ENCODE results near the gene CERS1.

Gene CERS1

GRCh38 chr19:18855647-18856384 lies 40.1 kb downstream of the CERS1 start:
- DNase-seq = no peak

- DNase-seq = no peak
Observed at GRCh38 chr19:18854982-18855381, 41.0 kb downstream of the CERS1 start.

- DNase-seq = no peak
Observed at GRCh38 chr19:18853755-18854427, 42.1 kb downstream of the CERS1 start.

GRCh38 chr19:18852648-18853047 lies 43.3 kb downstream of the CERS1 start:
- no peak for DNase-seq

GRCh38 chr19:18851673-18852325 lies 44.2 kb downstream of the CERS1 start:
- no peak for DNase-seq

GRCh38 chr19:18850471-18851375 lies 45.2 kb downstream of the CERS1 start:
- DNase-seq = no peak

GRCh38 chr19:18849838-18850400 lies 46.0 kb downstream of the CERS1 start:
- DNase-seq = no peak

- DNase-seq = no peak
Observed at GRCh38 chr19:18848878-18849661, 46.9 kb downstream of the CERS1 start.

- no peak for DNase-seq
Observed at GRCh38 chr19:18847549-18848463, 48.2 kb downstream of the CERS1 start.

- DNase-seq = no peak
Observed at GRCh38 chr19:18846862-18847548, 49.0 kb downstream of the CERS1 start.

GRCh38 chr19:18845961-18846360 lies 50.0 kb downstream of the CERS1 start:
- no peak for DNase-seq

GRCh38 chr19:18844806-18845329 lies 51.1 kb downstream of the CERS1 start:
- no peak for DNase-seq

GRCh38 chr19:18843960-18844359 lies 52.0 kb downstream of the CERS1 start:
- DNase-seq = no peak

GRCh38 chr19:18842166-18842565 lies 53.8 kb downstream of the CERS1 start:
- no peak for DNase-seq

- DNase-seq = no peak
Observed at GRCh38 chr19:18841400-18841799, 54.6 kb downstream of the CERS1 start.

- no peak for DNase-seq
Observed at GRCh38 chr19:18840288-18841267, 55.4 kb downstream of the CERS1 start.

GRCh38 chr19:18839465-18840287 lies 56.3 kb downstream of the CERS1 start:
- DNase-seq = no peak

GRCh38 chr19:18834644-18834984 lies 61.3 kb downstream of the CERS1 start:
- DNase-seq = no peak

All from SIG-M5 (cell line).